Measurements from ENCODE around the gene CTDSP2.

The CTDSP2 gene

GRCh38 chr12:57850854-57851430, 4.4 kb upstream of the CTDSP2 start:
- TF ChIP-seq GATA2 (IDR thresholded peaks at IDR 0.05; ENCODE audit: low read depth, low read length) (no peak), GATA3 (IDR thresholded peaks at IDR 0.05; ENCODE audit: low read depth, low read length) (no peak)

GRCh38 chr12:57849035-57849434, 2.5 kb upstream of the CTDSP2 start:
- TF ChIP-seq GATA3 (IDR thresholded peaks at IDR 0.05; ENCODE audit: low read depth, low read length) (no peak), GATA2 (IDR thresholded peaks at IDR 0.05; ENCODE audit: low read depth, low read length) (no peak)

- no peak for TF ChIP-seq GATA2 (IDR thresholded peaks at IDR 0.05; ENCODE audit: low read depth, low read length)
- TF ChIP-seq GATA3 (IDR thresholded peaks at IDR 0.05; ENCODE audit: low read depth, low read length), result no peak
Observed at GRCh38 chr12:57848208-57848607, 1.7 kb upstream of the CTDSP2 start.

GRCh38 chr12:57846285-57846576, 298 bp downstream of the CTDSP2 start:
- TF ChIP-seq GATA3 (IDR thresholded peaks at IDR 0.05; ENCODE audit: low read depth, low read length), result no peak

GRCh38 chr12:57845478-57846284, 848 bp downstream of the CTDSP2 start:
- no peak for TF ChIP-seq GATA3 (IDR thresholded peaks at IDR 0.05; ENCODE audit: low read depth, low read length)
- no peak for TF ChIP-seq GATA2 (IDR thresholded peaks at IDR 0.05; ENCODE audit: low read depth, low read length)

- no peak for TF ChIP-seq GATA3 (IDR thresholded peaks at IDR 0.05; ENCODE audit: low read depth, low read length)
- no peak for TF ChIP-seq GATA2 (IDR thresholded peaks at IDR 0.05; ENCODE audit: low read depth, low read length)
Observed at GRCh38 chr12:57844709-57845477, 1.6 kb downstream of the CTDSP2 start.

GRCh38 chr12:57842342-57843294, 3.9 kb downstream of the CTDSP2 start:
- TF ChIP-seq GATA3 (IDR thresholded peaks at IDR 0.05; ENCODE audit: low read depth, low read length), result no peak
- TF ChIP-seq GATA2 (IDR thresholded peaks at IDR 0.05; ENCODE audit: low read depth, low read length), result no peak

- TF ChIP-seq GATA3 (IDR thresholded peaks at IDR 0.05; ENCODE audit: low read depth, low read length), result no peak
- TF ChIP-seq GATA2 (IDR thresholded peaks at IDR 0.05; ENCODE audit: low read depth, low read length), result peak; percentile 47; the same call in 1 of the 2 replicates
Observed at GRCh38 chr12:57841445-57841844, 5.1 kb downstream of the CTDSP2 start.

- TF ChIP-seq GATA3 (IDR thresholded peaks at IDR 0.05; ENCODE audit: low read depth, low read length), result no peak
- TF ChIP-seq GATA2 (IDR thresholded peaks at IDR 0.05; ENCODE audit: low read depth, low read length), result peak; percentile 65
Observed at GRCh38 chr12:57840726-57841125, 5.8 kb downstream of the CTDSP2 start.

GRCh38 chr12:57839996-57840395, 6.5 kb downstream of the CTDSP2 start:
- TF ChIP-seq GATA2 (IDR thresholded peaks at IDR 0.05; ENCODE audit: low read depth, low read length) (no peak), GATA3 (IDR thresholded peaks at IDR 0.05; ENCODE audit: low read depth, low read length) (no peak)

- no peak for TF ChIP-seq GATA3 (IDR thresholded peaks at IDR 0.05; ENCODE audit: low read depth, low read length)
- no peak for TF ChIP-seq GATA2 (IDR thresholded peaks at IDR 0.05; ENCODE audit: low read depth, low read length)
Observed at GRCh38 chr12:57838594-57839302, 7.8 kb downstream of the CTDSP2 start.

- TF ChIP-seq GATA2 (IDR thresholded peaks at IDR 0.05; ENCODE audit: low read depth, low read length) (no peak), GATA3 (IDR thresholded peaks at IDR 0.05; ENCODE audit: low read depth, low read length) (no peak)
Observed at GRCh38 chr12:57837864-57838562, 8.5 kb downstream of the CTDSP2 start.

Measured in SH-SY5Y (cell line).